ENCODE measurements around the gene KLHDC7A. TPM values are rescaled to one million over a fixed set of nuclear protein-coding genes. Genes with fewer than 3 reads are reported as not detected.

The KLHDC7A gene
- total RNA-seq, 4 donors from 2014 or later = 0.32 to 0.68 TPM; not detected in 2

DNA sequence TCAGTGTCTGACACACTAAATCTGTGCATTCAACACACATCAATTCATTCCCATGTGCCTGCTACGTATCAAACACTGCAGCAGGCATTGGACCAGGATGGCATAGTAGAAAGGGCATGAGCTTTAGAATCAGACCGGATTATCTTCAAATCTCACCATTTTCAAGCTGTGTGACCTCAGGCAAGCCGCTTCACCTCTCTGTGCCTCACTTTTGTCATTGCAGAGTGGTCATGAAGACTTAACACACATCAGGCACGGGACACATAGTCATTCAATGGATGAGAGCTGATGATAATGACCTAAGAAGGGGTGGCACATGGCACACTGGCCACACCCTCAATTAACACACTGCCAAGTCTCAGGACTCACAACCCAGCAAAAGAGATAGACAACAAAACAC, 46.8 kb downstream of the KLHDC7A start:
- Histone ChIP-seq H3K4me1 (peaks cover 0 to 4% (median 0%) of the 10 kb centered on the region in 4 donors), H3K9me3 (no peaks in the 10 kb centered on the region), H3K27ac (no peak overlapping the region), H3K4me3 (no peak overlapping the region), H3K36me3 (no peaks in the 10 kb centered on the region), H3K27me3 (peaks cover 8% of the 10 kb centered on the region)
- in situ Hi-C loops (cut with MboI; ENCODE audit: low pct_ligation_motif_present in 1 of 4, low pct_unique_long_range_greater_than_20kb in 1 of 4, low sequenced_read_pairs in 3 of 4) (no loop called here), intact Hi-C loops (cut with DNase I; ENCODE audit: low total_unique reads) (no loop called here)
- DNase-seq = no peak
- no peak for TF ChIP-seq POLR2AphosphoS5 (IDR thresholded peaks at IDR 0.05)
- no peak for TF ChIP-seq POLR2A (IDR thresholded peaks at IDR 0.05)
- no peak for TF ChIP-seq EP300 (IDR thresholded peaks at IDR 0.05; ENCODE audit: low read depth)
- TF ChIP-seq, protein P1, sequence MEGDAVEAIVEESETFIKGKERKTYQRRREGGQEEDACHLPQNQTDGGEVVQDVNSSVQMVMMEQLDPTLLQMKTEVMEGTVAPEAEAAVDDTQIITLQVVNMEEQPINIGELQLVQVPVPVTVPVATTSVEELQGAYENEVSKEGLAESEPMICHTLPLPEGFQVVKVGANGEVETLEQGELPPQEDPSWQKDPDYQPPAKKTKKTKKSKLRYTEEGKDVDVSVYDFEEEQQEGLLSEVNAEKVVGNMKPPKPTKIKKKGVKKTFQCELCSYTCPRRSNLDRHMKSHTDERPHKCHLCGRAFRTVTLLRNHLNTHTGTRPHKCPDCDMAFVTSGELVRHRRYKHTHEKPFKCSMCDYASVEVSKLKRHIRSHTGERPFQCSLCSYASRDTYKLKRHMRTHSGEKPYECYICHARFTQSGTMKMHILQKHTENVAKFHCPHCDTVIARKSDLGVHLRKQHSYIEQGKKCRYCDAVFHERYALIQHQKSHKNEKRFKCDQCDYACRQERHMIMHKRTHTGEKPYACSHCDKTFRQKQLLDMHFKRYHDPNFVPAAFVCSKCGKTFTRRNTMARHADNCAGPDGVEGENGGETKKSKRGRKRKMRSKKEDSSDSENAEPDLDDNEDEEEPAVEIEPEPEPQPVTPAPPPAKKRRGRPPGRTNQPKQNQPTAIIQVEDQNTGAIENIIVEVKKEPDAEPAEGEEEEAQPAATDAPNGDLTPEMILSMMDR (IDR thresholded peaks at IDR 0.05) = no peak
- WGBS, 2 donors (ENCODE audit: low coverage in 1 of 2) = 72% methylated on average over 4 of the region's 4 CpGs; no CpG with 5 or more reads in 1 of the 2 donors

DNA sequence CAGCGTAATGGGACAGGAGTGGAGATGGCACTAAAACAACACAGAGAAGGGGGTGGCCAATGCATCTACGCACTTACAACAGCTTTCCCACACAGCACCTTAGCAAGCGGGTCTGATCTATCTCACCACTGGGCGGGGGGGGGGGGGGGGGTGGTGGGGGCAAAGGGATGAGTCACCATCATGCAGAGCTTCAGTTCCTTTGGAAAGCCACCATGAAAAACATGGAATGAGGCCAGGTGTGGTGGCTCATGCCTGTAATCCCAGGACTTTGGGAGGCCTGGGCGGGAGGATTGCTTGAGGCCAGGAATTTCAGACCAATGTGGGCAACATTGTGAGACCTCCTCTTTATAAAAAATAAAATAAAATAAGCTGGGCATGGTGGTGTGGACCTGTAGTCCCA, 47.2 kb downstream of the KLHDC7A start:
- no peak overlapping the region for H3K4me3 ChIP-seq
- TF ChIP-seq POLR2AphosphoS5 (IDR thresholded peaks at IDR 0.05) = no peak
- TF ChIP-seq EP300 (IDR thresholded peaks at IDR 0.05; ENCODE audit: low read depth) = no peak
- TF ChIP-seq, protein P1 (IDR thresholded peaks at IDR 0.05) = no peak
- H3K36me3 ChIP-seq = no peaks in the 10 kb centered on the region
- WGBS, 2 donors (ENCODE audit: low coverage in 1 of 2) = 84 to 100% methylated on average over 1 to 5 of the region's 5 CpGs
- H3K27ac ChIP-seq = no peak overlapping the region
- peaks cover 0 to 4% (median 0%) of the 10 kb centered on the region in 4 donors for H3K4me1 ChIP-seq
- DNase-seq = no peak
- in situ Hi-C loops (cut with MboI; ENCODE audit: low pct_ligation_motif_present in 1 of 4, low pct_unique_long_range_greater_than_20kb in 1 of 4, low sequenced_read_pairs in 3 of 4) = no loop called here
- intact Hi-C loops (cut with DNase I; ENCODE audit: low total_unique reads) = no loop called here
- H3K9me3 ChIP-seq = no peaks in the 10 kb centered on the region
- H3K27me3 ChIP-seq = peaks cover 7% of the 10 kb centered on the region

DNA sequence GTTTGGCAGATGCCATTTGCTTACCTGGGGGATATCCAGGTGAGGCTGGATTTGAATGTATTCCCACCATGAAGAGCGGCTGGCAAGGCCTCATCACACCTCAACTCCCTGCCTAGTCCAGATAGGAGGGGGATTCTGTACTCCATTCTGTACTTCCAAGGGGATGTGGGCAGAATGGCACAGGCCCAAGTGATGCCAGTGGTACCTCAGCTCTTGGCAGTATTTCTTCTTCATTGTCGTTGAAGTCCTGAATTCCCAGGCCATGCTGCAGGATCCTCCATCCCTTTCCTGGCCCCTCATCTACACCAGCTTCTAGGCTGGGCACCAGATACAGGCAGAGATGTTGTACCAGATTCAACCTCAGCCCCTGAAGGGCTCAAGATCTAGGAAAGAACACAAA, 47.9 kb downstream of the KLHDC7A start:
- TF ChIP-seq POLR2AphosphoS5 (IDR thresholded peaks at IDR 0.05) = no peak
- no peak for TF ChIP-seq POLR2A (IDR thresholded peaks at IDR 0.05)
- TF ChIP-seq, protein P1 (IDR thresholded peaks at IDR 0.05) = no peak
- no peak for TF ChIP-seq EP300 (IDR thresholded peaks at IDR 0.05; ENCODE audit: low read depth)
- DNase-seq = no peak
- Histone ChIP-seq H3K27me3 (peaks cover 4% of the 10 kb centered on the region), H3K9me3 (no peaks in the 10 kb centered on the region), H3K4me1 (peaks cover 0 to 6% (median 0%) of the 10 kb centered on the region in 4 donors), H3K36me3 (no peaks in the 10 kb centered on the region), H3K27ac (no peak overlapping the region), H3K4me3 (no peak overlapping the region)
- 82% methylated on average over 2 of the region's 2 CpGs; no CpG with 5 or more reads in 1 of the 2 donors for WGBS, 2 donors (ENCODE audit: low coverage in 1 of 2)
- in situ Hi-C loops (cut with MboI; ENCODE audit: low pct_ligation_motif_present in 1 of 4, low pct_unique_long_range_greater_than_20kb in 1 of 4, low sequenced_read_pairs in 3 of 4) (no loop called here), intact Hi-C loops (cut with DNase I; ENCODE audit: low total_unique reads) (no loop called here)

DNA sequence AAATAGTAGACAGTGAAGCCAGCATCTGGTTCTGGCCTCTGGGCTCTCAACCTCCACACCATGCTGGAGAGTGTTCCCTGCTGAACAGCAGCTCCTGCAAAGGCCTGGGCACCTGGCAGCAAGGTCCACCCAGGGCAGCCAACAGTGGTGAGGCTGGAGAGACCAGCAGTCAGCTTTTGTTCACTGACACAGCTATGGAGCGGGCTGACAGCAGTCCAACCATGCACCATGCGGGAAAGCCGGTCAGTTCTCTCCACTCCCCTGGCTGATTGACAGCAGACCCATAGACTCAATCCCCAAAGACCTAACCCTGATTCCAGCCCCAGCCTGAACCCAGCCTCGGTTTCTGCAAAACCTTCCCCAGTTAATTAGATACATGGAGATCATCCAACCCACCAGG, 49.0 kb downstream of the KLHDC7A start:
- 74 to 84% methylated on average over 2 to 4 of the region's 4 CpGs for WGBS, 2 donors (ENCODE audit: low coverage in 1 of 2)
- peaks cover 0 to 15% (median 1%) of the 10 kb centered on the region in 4 donors for H3K4me1 ChIP-seq
- no peak for DNase-seq
- H3K9me3 ChIP-seq = no peaks in the 10 kb centered on the region
- intact Hi-C loops (cut with DNase I; ENCODE audit: low total_unique reads) (no loop called here), in situ Hi-C loops (cut with MboI; ENCODE audit: low pct_ligation_motif_present in 1 of 4, low pct_unique_long_range_greater_than_20kb in 1 of 4, low sequenced_read_pairs in 3 of 4) (no loop called here)
- no peaks in the 10 kb centered on the region for H3K36me3 ChIP-seq
- TF ChIP-seq EP300 (IDR thresholded peaks at IDR 0.05; ENCODE audit: low read depth) = no peak
- TF ChIP-seq, protein P1 (IDR thresholded peaks at IDR 0.05) = no peak
- no peak overlapping the region for H3K27ac ChIP-seq
- H3K4me3 ChIP-seq = no peak overlapping the region
- no peaks in the 10 kb centered on the region for H3K27me3 ChIP-seq
